GM23338 (cell line): Measurements from ENCODE around the gene DNM2. TPM values are rescaled to one million over a fixed set of nuclear protein-coding genes. Genes with fewer than 3 reads are reported as not detected.

ENCODE experiments used
- ATAC-seq: fragments of 200-7000 bp; cut with Tn5 transposase; 3 replicates; pipeline ENCODE4 v1.9.1; 2020
- DNase-seq: peaks from one replicate; pipeline ENCODE4 v3.0.0-alpha.2; 2015; ENCODE audit warnings: low spot score
- H2AFZ ChIP-seq: fragments of 200-600 bp; sonication (generic); 2 replicates; pipeline ENCODE4 v1.8.0; 2016; ENCODE audit warnings: antibody characterized with exemption, mild to moderate bottlenecking, moderate library complexity
- H3F3A ChIP-seq: fragments of 200-600 bp; sonication (generic); replicated peaks from 2 replicates; pipeline ENCODE4 v1.8.0; 2017; ENCODE audit warnings: antibody characterized with exemption, mixed run types, low read depth
- H3K27ac ChIP-seq: fragments of 200-600 bp; sonication (generic); 2 replicates; pipeline ENCODE4 v1.6.1; 2016; ENCODE audit warnings: low read depth
- H3K27me3 ChIP-seq: fragments of 200-600 bp; sonication (generic); 2 replicates; pipeline ENCODE4 v1.8.0; 2016; ENCODE audit warnings: mild to moderate bottlenecking, mixed run types, moderate library complexity; ENCODE audit not compliant: insufficient read depth
- H3K36me3 ChIP-seq: fragments of 200-600 bp; sonication (generic); 2 replicates; pipeline ENCODE4 v1.8.0; 2016; ENCODE audit warnings: mild to moderate bottlenecking; ENCODE audit not compliant: insufficient read depth
- H3K4me1 ChIP-seq: fragments of 200-600 bp; sonication (generic); 2 replicates; pipeline ENCODE4 v1.8.0; 2016; ENCODE audit warnings: mild to moderate bottlenecking, moderate library complexity; ENCODE audit not compliant: insufficient read depth
- H3K4me2 ChIP-seq: fragments of 200-600 bp; sonication (generic); 2 replicates; pipeline ENCODE4 v1.7.1; 2017; ENCODE audit warnings: mixed run types
- H3K4me3 ChIP-seq: fragments of 200-600 bp; sonication (generic); 2 replicates; pipeline ENCODE4 v1.6.1; 2016; ENCODE audit warnings: mixed run types
- H3K79me2 ChIP-seq: fragments of 200-600 bp; sonication (generic); replicated peaks from 2 replicates; pipeline ENCODE4 v1.8.0; 2017; ENCODE audit warnings: mild to moderate bottlenecking; ENCODE audit not compliant: insufficient read depth
- H3K9me2 ChIP-seq: fragments of 200-600 bp; sonication (generic); 2 replicates; pipeline ENCODE4 v1.8.0; 2017; ENCODE audit not compliant: insufficient read depth
- H4K20me1 ChIP-seq: fragments of 200-600 bp; sonication (generic); replicated peaks from 2 replicates; pipeline ENCODE4 v1.8.0; 2017; ENCODE audit warnings: mild to moderate bottlenecking; ENCODE audit not compliant: insufficient read depth
- H3K27ac Mint-ChIP-seq: 2 replicates; pipeline ENCODE4 v1.8.0; 2020; ENCODE audit warnings: inconsistent platforms, mild to moderate bottlenecking, moderate library complexity, mixed read lengths
- H3K27me3 Mint-ChIP-seq: 3 replicates; pipeline ENCODE4 v1.8.0; 2022; ENCODE audit warnings: low read depth, mild to moderate bottlenecking, moderate library complexity, mixed read lengths, inconsistent platforms; ENCODE audit not compliant: insufficient read depth, poor library complexity
- H3K36me3 Mint-ChIP-seq: 3 replicates; pipeline ENCODE4 v1.8.0; 2021; ENCODE audit warnings: low read depth, mild to moderate bottlenecking, inconsistent platforms, moderate library complexity, mixed read lengths
- H3K4me1 Mint-ChIP-seq: 3 replicates; pipeline ENCODE4 v1.8.0; 2020; ENCODE audit warnings: mild to moderate bottlenecking, inconsistent platforms, mixed read lengths
- H3K4me3 Mint-ChIP-seq: 3 replicates; pipeline ENCODE4 v1.8.0; 2021; ENCODE audit warnings: moderate library complexity, mild to moderate bottlenecking, inconsistent platforms, mixed read lengths
- H3K9me3 Mint-ChIP-seq: 3 replicates; pipeline ENCODE4 v1.8.0; 2020; ENCODE audit warnings: moderate library complexity, mild to moderate bottlenecking, inconsistent platforms, mixed read lengths
- CREB1 ChIP-seq: fragments of 250-450 bp; sonication (Bioruptor Pico); IDR thresholded peaks from 2 replicates; pipeline ENCODE4 v1.5.0; 2020; ENCODE audit warnings: low read depth, mild to moderate bottlenecking, moderate library complexity
- EZH2 ChIP-seq: fragments of 200-600 bp; sonication (generic); IDR thresholded peaks from one replicate; pipeline ENCODE4 v1.8.0; 2017; ENCODE audit warnings: antibody characterized with exemption, mild to moderate bottlenecking, low read depth; ENCODE audit not compliant: unreplicated experiment
- EZH2phosphoT487 ChIP-seq: fragments of 200-600 bp; sonication (generic); IDR thresholded peaks from one replicate; pipeline ENCODE4 v1.8.1; 2018; ENCODE audit warnings: antibody characterized with exemption; ENCODE audit not compliant: unreplicated experiment
- JUNB ChIP-seq: IDR thresholded peaks from one replicate; pipeline ENCODE4 v1.6.1; 2016; ENCODE audit warnings: antibody characterized with exemption; ENCODE audit not compliant: unreplicated experiment
- NANOG ChIP-seq: IDR thresholded peaks from 2 replicates; pipeline ENCODE4 v1.6.1; 2016; ENCODE audit warnings: antibody characterized with exemption, borderline replicate concordance
- POLR2AphosphoS5 ChIP-seq: IDR thresholded peaks from 2 replicates; pipeline ENCODE4 v1.6.1; 2016; ENCODE audit warnings: antibody characterized with exemption, low read depth
- STAT1 ChIP-seq: IDR thresholded peaks from one replicate; pipeline ENCODE4 v1.6.1; 2016; ENCODE audit warnings: antibody characterized with exemption; ENCODE audit not compliant: unreplicated experiment
- ZNF114 ChIP-seq: fragments of 250-450 bp; sonication (Bioruptor Pico); IDR thresholded peaks from 2 replicates; pipeline ENCODE4 v1.5.0; 2020; ENCODE audit warnings: mild to moderate bottlenecking, moderate library complexity
- ZNF331 ChIP-seq: fragments of 250-450 bp; sonication (Bioruptor Pico); IDR thresholded peaks from 2 replicates; pipeline ENCODE4 v1.5.0; 2020; ENCODE audit warnings: low read depth, mild to moderate bottlenecking, moderate library complexity
- polyA plus RNA-seq: library from polyadenylated mRNA; unstranded; fragments of >200 nt; fragmentation: Nextera tagmentation; extraction: Ambion mirVana; gene quantifications from 2 replicates; pipeline ENCODE4 v1.2.1, GENCODE V29; 2016
- total RNA-seq: library from RNA; depleted of rRNA; stranded (reverse); fragments of >200 nt; shearing (Covaris generic); gene quantifications from 2 replicates; pipeline ENCODE4 v1.2.3, GENCODE V29; 2014
- TF ChIP-seq, protein P1 (sequence below): IDR thresholded peaks from 2 replicates; pipeline ENCODE4 v1.6.1; 2016; ENCODE audit warnings: antibody characterized with exemption
- TF ChIP-seq, protein P2 (sequence below): fragments of 250-450 bp; sonication (Bioruptor Pico); IDR thresholded peaks from 2 replicates; pipeline ENCODE4 v1.5.0; 2020; ENCODE audit warnings: mild to moderate bottlenecking, moderate library complexity
- TF ChIP-seq, protein P3 (sequence below): IDR thresholded peaks from one replicate; pipeline ENCODE4 v1.6.1; 2018; ENCODE audit warnings: antibody characterized with exemption; ENCODE audit not compliant: unreplicated experiment
- TF ChIP-seq, protein P4 (sequence below), 2 experiments: fragments of 200-600 bp in 1 of 2; sonication (generic) in 1 of 2; conservative IDR thresholded peaks; 2 replicates each; pipeline versions ENCODE4 v1.5.1 to v1.6.1; 2016 to 2017; ENCODE audit warnings: antibody characterized with exemption in 2 of 2, low read depth in 2 of 2, mild to moderate bottlenecking in 2 of 2, moderate library complexity in 1 of 2

Gene DNM2
- total and polyA plus RNA-seq, 2 experiments from 2014 or later = 40.7 to 138 TPM

DNA sequence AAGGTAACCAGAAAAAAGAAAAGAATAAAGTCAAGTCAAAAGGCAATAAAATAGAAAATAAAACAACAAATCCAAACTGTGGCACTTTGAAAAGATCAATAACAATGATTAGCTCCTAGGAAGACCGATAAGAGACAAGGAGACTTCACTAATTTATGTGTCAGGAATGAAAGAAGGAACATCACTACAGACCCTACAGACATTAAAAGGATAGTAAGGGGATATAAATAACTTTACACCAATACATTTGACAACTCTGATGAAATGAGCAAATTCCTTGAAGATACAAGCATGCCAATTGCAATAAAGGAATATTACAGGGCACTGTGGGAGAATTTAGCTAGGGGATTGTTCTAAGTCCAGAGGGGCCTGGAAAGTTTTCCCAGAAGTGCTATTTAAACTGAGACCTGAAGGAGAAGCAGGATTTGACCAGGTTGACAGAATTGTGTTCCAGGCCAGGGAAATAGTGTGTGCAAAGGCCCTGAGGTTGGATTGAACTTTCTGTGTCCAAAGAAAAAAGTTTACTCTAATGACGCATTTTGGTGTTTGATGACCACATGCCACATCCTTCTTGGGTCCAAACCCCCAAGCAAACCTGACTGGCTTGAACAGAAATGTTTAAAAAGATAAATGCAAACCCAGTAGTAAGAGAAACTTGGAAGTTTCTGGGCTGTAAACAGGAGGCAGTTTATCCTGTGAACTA, 128.8 kb downstream of the DNM2 start:
- H3K36me3 ChIP-seq = no peaks in the 10 kb centered on the region
- H3K4me1 ChIP-seq = no peaks in the 10 kb centered on the region
- DNase-seq (no peak), ATAC-seq (no peak)
- H3K27me3 ChIP-seq = no peaks in the 10 kb centered on the region
- no peak overlapping the region for H3K27ac ChIP-seq
- Mint-ChIP-seq H3K9me3 (peaks cover 23% of the 10 kb centered on the region), H3K27ac (no peak overlapping the region), H3K4me1 (no peaks in the 10 kb centered on the region), H3K36me3 (no peaks in the 10 kb centered on the region), H3K4me3 (no peak overlapping the region; the same call in 2 of the 3 replicates), H3K27me3 (peaks cover 10% of the 10 kb centered on the region)
- no peak overlapping the region for H3K4me3 ChIP-seq
- no peak overlapping the region for H3K4me2 ChIP-seq
- H2AFZ ChIP-seq = no peak overlapping the region
- H3F3A ChIP-seq = no peaks in the 10 kb centered on the region
- H4K20me1 ChIP-seq = no peaks in the 10 kb centered on the region
- no peaks in the 10 kb centered on the region; the same call in 1 of the 2 replicates for H3K9me2 ChIP-seq
- TF ChIP-seq, protein P1, sequence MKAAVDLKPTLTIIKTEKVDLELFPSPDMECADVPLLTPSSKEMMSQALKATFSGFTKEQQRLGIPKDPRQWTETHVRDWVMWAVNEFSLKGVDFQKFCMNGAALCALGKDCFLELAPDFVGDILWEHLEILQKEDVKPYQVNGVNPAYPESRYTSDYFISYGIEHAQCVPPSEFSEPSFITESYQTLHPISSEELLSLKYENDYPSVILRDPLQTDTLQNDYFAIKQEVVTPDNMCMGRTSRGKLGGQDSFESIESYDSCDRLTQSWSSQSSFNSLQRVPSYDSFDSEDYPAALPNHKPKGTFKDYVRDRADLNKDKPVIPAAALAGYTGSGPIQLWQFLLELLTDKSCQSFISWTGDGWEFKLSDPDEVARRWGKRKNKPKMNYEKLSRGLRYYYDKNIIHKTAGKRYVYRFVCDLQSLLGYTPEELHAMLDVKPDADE = no peak
- TF ChIP-seq ZNF114 (no peak), STAT1 (no peak), EZH2 (no peak), JUNB (no peak), CREB1 (CRISPR knock-in tag) (no peak), NANOG (no peak), EZH2phosphoT487 (no peak), POLR2AphosphoS5 (no peak), ZNF331 (no peak)
- TF ChIP-seq, protein P2, sequence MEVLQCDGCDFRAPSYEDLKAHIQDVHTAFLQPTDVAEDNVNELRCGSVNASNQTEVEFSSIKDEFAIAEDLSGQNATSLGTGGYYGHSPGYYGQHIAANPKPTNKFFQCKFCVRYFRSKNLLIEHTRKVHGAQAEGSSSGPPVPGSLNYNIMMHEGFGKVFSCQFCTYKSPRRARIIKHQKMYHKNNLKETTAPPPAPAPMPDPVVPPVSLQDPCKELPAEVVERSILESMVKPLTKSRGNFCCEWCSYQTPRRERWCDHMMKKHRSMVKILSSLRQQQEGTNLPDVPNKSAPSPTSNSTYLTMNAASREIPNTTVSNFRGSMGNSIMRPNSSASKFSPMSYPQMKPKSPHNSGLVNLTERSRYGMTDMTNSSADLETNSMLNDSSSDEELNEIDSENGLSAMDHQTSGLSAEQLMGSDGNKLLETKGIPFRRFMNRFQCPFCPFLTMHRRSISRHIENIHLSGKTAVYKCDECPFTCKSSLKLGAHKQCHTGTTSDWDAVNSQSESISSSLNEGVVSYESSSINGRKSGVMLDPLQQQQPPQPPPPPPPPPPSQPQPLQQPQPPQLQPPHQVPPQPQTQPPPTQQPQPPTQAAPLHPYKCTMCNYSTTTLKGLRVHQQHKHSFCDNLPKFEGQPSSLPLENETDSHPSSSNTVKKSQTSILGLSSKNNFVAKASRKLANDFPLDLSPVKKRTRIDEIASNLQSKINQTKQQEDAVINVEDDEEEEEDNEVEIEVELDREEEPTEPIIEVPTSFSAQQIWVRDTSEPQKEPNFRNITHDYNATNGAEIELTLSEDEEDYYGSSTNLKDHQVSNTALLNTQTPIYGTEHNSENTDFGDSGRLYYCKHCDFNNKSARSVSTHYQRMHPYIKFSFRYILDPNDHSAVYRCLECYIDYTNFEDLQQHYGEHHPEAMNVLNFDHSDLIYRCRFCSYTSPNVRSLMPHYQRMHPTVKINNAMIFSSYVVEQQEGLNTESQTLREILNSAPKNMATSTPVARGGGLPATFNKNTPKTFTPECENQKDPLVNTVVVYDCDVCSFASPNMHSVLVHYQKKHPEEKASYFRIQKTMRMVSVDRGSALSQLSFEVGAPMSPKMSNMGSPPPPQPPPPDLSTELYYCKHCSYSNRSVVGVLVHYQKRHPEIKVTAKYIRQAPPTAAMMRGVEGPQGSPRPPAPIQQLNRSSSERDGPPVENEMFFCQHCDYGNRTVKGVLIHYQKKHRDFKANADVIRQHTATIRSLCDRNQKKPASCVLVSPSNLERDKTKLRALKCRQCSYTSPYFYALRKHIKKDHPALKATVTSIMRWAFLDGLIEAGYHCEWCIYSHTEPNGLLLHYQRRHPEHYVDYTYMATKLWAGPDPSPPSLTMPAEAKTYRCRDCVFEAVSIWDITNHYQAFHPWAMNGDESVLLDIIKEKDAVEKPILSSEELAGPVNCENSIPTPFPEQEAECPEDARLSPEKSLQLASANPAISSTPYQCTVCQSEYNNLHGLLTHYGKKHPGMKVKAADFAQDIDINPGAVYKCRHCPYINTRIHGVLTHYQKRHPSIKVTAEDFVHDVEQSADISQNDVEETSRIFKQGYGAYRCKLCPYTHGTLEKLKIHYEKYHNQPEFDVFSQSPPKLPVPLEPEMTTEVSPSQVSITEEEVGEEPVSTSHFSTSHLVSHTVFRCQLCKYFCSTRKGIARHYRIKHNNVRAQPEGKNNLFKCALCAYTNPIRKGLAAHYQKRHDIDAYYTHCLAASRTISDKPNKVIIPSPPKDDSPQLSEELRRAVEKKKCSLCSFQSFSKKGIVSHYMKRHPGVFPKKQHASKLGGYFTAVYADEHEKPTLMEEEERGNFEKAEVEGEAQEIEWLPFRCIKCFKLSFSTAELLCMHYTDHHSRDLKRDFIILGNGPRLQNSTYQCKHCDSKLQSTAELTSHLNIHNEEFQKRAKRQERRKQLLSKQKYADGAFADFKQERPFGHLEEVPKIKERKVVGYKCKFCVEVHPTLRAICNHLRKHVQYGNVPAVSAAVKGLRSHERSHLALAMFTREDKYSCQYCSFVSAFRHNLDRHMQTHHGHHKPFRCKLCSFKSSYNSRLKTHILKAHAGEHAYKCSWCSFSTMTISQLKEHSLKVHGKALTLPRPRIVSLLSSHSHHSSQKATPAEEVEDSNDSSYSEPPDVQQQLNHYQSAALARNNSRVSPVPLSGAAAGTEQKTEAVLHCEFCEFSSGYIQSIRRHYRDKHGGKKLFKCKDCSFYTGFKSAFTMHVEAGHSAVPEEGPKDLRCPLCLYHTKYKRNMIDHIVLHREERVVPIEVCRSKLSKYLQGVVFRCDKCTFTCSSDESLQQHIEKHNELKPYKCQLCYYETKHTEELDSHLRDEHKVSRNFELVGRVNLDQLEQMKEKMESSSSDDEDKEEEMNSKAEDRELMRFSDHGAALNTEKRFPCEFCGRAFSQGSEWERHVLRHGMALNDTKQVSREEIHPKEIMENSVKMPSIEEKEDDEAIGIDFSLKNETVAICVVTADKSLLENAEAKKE (CRISPR knock-in tag) = no peak
- TF ChIP-seq, protein P3, sequence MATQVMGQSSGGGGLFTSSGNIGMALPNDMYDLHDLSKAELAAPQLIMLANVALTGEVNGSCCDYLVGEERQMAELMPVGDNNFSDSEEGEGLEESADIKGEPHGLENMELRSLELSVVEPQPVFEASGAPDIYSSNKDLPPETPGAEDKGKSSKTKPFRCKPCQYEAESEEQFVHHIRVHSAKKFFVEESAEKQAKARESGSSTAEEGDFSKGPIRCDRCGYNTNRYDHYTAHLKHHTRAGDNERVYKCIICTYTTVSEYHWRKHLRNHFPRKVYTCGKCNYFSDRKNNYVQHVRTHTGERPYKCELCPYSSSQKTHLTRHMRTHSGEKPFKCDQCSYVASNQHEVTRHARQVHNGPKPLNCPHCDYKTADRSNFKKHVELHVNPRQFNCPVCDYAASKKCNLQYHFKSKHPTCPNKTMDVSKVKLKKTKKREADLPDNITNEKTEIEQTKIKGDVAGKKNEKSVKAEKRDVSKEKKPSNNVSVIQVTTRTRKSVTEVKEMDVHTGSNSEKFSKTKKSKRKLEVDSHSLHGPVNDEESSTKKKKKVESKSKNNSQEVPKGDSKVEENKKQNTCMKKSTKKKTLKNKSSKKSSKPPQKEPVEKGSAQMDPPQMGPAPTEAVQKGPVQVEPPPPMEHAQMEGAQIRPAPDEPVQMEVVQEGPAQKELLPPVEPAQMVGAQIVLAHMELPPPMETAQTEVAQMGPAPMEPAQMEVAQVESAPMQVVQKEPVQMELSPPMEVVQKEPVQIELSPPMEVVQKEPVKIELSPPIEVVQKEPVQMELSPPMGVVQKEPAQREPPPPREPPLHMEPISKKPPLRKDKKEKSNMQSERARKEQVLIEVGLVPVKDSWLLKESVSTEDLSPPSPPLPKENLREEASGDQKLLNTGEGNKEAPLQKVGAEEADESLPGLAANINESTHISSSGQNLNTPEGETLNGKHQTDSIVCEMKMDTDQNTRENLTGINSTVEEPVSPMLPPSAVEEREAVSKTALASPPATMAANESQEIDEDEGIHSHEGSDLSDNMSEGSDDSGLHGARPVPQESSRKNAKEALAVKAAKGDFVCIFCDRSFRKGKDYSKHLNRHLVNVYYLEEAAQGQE = no peak
- TF ChIP-seq, protein P4, sequence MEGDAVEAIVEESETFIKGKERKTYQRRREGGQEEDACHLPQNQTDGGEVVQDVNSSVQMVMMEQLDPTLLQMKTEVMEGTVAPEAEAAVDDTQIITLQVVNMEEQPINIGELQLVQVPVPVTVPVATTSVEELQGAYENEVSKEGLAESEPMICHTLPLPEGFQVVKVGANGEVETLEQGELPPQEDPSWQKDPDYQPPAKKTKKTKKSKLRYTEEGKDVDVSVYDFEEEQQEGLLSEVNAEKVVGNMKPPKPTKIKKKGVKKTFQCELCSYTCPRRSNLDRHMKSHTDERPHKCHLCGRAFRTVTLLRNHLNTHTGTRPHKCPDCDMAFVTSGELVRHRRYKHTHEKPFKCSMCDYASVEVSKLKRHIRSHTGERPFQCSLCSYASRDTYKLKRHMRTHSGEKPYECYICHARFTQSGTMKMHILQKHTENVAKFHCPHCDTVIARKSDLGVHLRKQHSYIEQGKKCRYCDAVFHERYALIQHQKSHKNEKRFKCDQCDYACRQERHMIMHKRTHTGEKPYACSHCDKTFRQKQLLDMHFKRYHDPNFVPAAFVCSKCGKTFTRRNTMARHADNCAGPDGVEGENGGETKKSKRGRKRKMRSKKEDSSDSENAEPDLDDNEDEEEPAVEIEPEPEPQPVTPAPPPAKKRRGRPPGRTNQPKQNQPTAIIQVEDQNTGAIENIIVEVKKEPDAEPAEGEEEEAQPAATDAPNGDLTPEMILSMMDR (conservative IDR thresholded peaks at IDR 0.05; ENCODE audit: low read depth in 2 of 2) = no peak
- no peaks in the 10 kb centered on the region for H3K79me2 ChIP-seq
